H7 (cell line): ENCODE measurements around the gene EXOC4. TPM values are rescaled to one million over a fixed set of nuclear protein-coding genes. Genes with fewer than 3 reads are reported as not detected.

Experiments used
- DNase-seq: peaks from one replicate; pipeline ENCODE4 v3.0.0; 2012
- H3K27me3 ChIP-seq: 2 replicates; pipeline ENCODE4 v1.6.0; 2011; ENCODE audit warnings: mild to moderate bottlenecking, low read length; ENCODE audit not compliant: control insufficient read depth, insufficient read depth
- H3K36me3 ChIP-seq: replicated peaks from 2 replicates; pipeline ENCODE4 v1.5.1; 2011; ENCODE audit warnings: low read length; ENCODE audit not compliant: control insufficient read depth, insufficient read depth
- H3K4me3 ChIP-seq: 2 replicates; pipeline ENCODE4 v1.5.1; 2011; ENCODE audit warnings: low read depth, mild to moderate bottlenecking, control low read depth, low read length, moderate library complexity; ENCODE audit not compliant: insufficient read depth
- total RNA-seq: library from RNA; depleted of rRNA; stranded (reverse); fragments of >200 nt; shearing (Covaris generic); gene quantifications from 2 replicates; pipeline ENCODE4 v1.2.3, GENCODE V29; 2014

The EXOC4 gene
- total RNA-seq, 1 experiment from 2014 or later = 44.8 TPM

DNA sequence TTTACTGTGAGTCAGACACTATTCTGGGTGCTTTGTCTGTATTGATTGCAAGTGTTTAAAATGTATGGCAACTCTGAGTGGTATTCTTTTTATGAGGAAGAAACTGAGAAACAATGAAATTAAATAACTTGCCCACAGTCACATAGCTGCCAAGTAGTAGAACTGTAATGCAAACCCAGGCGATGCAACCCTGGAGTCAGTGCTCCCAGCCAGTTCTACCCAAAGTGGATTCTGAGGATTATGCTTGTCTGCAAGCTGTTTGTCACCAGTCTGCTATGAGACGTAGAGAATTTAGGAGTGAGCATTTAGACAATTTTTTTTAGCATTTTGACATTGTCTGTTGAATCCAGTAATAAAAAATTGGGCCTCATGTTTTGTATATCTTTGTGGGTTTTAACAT, 568.3 kb downstream of the EXOC4 start:
- Histone ChIP-seq H3K27me3 (no peaks in the 10 kb centered on the region), H3K4me3 (no peak overlapping the region), H3K36me3 (no peaks in the 10 kb centered on the region)
- no peak for DNase-seq

DNA sequence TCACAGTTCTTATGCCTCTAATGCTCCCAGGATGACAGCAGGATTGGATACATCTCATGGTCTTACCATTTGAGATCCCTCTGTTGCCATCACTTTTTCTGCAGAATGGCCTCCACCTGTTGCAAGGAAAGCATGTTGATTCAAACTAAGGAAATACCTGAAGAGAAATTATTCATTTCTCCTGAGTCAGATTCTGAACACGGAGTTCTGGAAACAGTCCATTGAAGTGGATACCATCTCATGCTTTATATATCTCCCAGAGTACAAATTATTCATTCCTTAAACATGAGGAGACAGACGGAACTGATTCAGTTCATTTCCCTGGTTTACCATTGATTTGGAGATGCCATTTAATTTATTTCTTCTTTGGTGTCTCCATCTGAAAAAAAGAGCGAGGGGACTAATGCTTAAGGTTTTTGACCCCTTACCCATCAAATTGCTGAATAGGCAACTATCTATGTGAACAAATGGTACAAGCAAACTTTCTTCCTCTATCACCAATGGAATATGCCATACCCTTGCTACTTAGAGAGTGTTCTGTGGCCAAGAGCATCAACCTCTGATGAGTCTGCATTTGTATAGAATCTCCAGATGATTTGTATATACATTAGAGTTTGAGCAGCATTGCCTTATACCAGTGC, 569.2 kb downstream of the EXOC4 start:
- DNase-seq = no peak
- Histone ChIP-seq H3K4me3 (no peak overlapping the region), H3K27me3 (no peaks in the 10 kb centered on the region), H3K36me3 (no peaks in the 10 kb centered on the region)

DNA sequence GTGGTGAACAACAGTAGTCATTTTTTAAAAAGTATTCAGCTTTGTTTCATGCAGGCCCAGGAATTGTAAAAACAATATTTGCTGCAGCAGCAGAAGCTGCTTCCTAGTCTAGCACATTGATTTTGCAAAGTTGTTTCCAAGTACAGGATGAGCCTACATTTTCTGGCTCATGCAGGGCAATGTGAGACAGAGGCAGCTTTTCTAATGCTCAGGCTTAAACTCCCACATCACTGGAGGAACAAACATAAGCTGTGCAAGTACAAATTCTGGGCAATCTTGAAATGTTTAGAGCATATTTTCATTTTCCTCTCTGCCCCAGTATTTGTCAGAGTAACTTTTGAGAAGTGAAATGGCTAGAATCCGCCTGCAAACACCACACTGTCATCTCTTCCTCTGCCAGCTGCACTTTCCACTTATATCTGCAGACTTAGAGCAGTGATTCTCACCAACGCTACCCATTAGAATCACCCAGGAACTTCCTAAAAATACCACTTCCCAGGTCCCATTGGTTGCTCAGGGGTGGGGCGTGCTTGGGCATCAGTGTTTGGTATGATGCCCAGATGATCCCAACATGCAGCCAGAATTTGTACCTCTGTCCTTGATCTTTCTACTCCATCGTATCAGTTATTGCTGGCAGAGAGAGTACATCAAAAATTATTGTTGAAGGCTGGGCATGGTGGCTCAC, 570.1 kb downstream of the EXOC4 start:
- Histone ChIP-seq H3K36me3 (no peaks in the 10 kb centered on the region), H3K4me3 (no peak overlapping the region), H3K27me3 (no peaks in the 10 kb centered on the region)
- DNase-seq = no peak

DNA sequence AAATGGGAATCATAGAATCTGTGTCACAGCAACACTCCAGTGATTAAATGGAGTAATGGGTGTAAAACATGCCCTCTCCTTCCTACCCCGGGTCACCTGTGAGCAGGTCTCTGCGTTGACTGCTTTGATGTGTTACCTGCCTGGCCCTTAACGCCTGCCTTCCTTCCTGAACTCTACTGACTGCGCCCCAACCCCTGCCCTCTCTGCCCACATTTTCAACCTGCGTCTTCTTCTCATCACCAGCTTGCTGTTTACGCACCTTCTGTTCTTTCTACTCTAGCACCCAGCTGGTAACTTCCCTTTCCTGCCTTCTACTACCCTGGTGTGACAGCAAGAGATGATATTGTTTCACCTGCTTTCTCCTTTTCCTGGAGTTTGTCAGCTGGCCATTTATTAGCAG, 571.3 kb downstream of the EXOC4 start:
- no peaks in the 10 kb centered on the region for H3K27me3 ChIP-seq
- H3K4me3 ChIP-seq = no peak overlapping the region
- H3K36me3 ChIP-seq = no peaks in the 10 kb centered on the region
- DNase-seq = no peak

DNA sequence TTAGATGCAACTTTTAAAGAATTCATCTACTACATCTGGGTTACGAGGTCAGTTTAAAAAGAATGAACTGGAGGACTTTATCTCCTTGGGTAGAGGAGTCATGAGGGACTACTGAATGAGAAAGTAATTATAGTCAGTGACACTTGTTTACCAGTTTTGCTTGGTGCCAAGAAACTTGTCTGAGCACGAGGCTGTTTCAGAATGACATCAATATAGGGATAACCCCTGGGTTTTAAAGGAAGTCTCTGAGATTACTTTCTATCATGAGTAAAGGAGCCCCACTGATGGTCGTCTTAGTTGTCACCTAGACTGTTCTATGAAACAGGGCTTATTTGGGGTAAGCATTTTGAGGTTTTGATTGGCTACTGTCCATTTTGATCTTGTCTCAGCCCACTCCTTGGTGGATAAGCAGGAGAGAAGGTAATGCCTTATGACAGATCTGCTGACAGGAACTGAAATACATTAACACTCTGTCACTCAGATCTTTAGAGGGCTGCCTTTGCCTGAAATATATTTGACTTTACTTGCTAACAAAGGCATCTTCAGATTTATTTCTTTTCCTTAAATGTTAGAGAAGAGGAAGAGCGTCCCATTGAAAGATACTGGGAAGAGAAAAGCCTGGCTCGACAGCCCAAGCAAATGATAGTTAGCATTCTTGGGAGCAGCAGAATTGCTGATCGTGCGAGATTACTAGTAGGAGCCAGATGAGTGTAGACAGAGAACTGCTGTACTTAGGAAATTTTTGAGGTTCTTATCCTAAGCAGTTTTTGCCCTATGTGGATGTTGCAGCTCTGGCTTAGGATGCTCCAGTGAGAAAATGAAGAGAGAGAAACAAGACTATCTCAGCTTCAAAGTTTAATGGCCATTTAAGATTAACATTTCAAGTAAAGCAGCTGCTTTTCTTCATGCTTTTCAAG, 575.1 kb downstream of the EXOC4 start:
- Histone ChIP-seq H3K4me3 (no peak overlapping the region), H3K27me3 (no peaks in the 10 kb centered on the region), H3K36me3 (no peaks in the 10 kb centered on the region)
- no peak for DNase-seq

DNA sequence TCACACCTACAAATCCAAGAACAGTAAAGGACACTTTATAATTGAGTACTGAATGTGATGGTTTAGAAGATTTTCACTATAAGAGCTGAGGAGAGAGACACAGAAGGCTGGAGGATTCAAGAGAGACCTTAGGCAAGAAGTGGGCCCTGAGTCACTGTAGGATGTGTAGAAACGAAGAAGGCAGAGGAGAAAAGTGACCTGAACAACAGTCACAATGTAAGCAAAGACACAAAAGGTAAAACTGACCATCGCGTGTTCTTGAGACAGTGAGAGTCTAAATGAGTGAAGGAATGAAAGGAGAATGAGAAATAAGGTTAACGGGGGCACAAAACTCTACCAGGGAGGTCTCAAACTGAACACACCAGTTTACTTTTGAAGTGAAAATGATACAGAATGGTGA, 576.0 kb downstream of the EXOC4 start:
- DNase-seq = no peak
- no peaks in the 10 kb centered on the region for H3K27me3 ChIP-seq
- H3K36me3 ChIP-seq = no peaks in the 10 kb centered on the region

DNA sequence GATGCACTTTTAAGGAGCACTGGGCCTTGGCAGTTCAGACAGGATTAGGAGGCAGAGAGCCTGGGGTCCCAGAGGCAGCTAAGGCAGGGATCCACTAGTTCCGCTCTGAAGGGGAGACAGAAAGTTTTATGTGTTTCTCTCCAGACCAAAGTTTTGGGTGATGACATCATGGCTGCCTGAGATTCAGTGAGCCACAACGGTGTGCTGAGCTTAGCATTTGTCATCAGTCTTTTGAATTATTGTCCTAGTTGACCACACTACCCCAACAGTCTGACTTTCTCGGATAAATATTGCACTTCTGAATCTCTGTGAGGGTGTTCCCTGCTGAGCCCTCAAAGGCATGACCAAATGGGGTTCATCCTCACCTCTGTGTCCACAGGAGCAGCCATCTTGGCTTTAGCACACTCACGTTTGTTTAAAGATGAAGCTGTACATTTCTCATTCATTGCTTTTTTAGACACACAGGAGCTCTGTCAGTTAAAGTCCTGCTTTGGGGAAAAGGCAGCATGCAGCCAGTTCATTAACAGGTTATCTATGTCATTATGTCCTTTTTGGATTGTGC, 576.5 kb downstream of the EXOC4 start:
- DNase-seq = no peak
- Histone ChIP-seq H3K36me3 (no peaks in the 10 kb centered on the region), H3K27me3 (no peaks in the 10 kb centered on the region), H3K4me3 (no peak overlapping the region)

More for the DNA sequence above, 576.0 kb downstream of the EXOC4 start:
- no peak overlapping the region for H3K4me3 ChIP-seq

DNA sequence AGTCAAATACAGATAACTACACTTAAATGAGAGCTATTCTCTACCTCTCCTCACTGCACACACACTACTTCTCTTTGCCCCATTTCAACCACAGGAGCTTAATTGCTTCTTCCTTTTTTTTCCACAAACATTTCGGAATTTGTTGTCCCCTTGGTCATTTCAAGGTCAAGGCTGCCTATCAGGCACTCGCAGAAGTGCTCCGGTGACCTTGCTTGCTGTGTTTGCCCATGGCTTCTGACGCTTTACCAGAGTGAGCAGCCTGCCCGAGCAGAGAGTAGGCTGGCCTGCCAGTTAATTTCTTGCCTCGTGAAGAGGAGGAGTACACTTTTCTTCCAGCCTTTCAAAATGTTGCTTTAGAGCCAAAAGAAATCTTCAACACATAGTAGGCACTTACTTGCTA, 577.2 kb downstream of the EXOC4 start:
- H3K4me3 ChIP-seq = no peak overlapping the region
- no peak for DNase-seq
- H3K36me3 ChIP-seq = no peaks in the 10 kb centered on the region
- H3K27me3 ChIP-seq = no peaks in the 10 kb centered on the region

DNA sequence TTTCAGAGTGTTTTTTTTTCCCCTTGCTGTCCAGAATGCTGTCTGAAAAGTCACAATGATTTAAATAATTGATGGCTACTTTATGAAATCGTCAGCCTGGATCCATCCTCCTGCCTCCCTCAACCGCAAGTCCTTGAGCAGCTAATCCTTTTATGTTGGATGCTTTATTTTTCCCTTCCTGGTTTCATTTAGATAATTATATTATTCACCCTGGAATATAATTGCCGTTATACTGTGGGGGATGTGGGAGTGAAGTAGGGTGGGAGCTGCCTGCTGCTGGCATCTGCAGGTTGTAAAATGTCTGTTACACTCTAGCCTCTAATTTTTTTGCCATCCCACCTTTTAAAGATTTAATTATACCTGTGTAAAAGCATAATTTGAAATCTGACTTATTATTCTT, 583.8 kb downstream of the EXOC4 start:
- no peak for DNase-seq
- H3K4me3 ChIP-seq = no peak overlapping the region

DNA sequence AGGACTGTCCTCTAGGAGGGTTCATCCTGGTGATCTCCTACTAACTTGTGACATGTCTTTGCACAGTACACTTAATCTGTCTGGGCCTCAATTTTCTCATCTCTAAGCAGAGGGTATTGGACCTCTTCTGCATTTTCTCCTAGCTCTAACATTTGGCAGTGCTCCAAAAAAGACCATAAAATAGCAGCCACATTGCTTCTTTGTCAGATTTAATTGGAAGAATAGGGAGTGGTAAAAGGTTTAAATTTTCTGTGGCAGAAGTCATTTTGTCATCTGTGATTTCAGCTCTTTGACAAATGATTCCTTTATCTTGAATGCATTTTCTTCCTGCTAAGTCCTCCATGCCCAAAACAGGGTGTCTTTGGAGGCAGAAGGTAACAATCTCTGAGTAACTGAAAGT, 584.3 kb downstream of the EXOC4 start:
- Histone ChIP-seq H3K4me3 (no peak overlapping the region), H3K27me3 (no peaks in the 10 kb centered on the region), H3K36me3 (no peaks in the 10 kb centered on the region)
- DNase-seq = no peak

More for the DNA sequence above, 583.8 kb downstream of the EXOC4 start:
- Histone ChIP-seq H3K36me3 (no peaks in the 10 kb centered on the region), H3K27me3 (no peaks in the 10 kb centered on the region)

DNA sequence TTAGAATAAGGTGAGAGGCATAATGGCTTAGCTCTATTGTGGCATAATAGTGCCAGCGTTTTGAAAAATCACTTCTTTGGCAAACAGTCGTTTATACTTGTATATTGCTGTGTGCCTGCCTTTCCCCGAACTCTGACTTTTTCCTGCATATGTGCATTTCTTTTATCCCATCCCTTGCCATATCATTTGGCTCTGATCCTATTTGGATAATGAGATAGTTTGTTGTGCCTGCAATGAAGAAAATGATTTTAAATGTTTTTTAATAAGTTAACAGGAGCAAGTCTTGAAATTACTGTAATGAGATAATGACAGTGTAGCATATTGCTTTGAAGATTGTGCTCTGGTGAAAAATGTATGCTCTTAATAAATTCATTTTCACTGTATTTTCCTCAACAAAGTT, 586.2 kb downstream of the EXOC4 start:
- Histone ChIP-seq H3K4me3 (no peak overlapping the region), H3K36me3 (no peaks in the 10 kb centered on the region), H3K27me3 (no peaks in the 10 kb centered on the region)
- DNase-seq = no peak

DNA sequence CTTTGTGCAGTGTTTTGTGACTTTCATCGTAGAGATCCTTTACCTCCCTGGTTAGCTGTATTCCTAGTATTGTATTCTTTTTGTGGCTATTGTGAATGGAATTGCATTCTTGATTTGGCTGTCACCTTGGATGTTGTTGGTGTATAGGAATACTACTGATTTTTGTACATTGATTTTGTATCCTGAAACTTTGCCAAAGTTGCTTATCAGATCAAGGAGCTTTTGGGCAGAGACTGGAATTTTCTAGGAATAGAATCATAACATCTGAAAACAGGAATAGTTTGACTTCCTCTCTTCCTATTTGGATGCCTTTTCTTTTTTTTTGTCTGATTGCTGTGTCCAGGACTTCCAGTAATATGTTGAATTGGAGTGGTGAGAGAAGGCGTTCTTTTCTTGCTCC, 590.5 kb downstream of the EXOC4 start:
- Histone ChIP-seq H3K36me3 (no peaks in the 10 kb centered on the region), H3K4me3 (no peak overlapping the region), H3K27me3 (no peaks in the 10 kb centered on the region)
- no peak for DNase-seq

DNA sequence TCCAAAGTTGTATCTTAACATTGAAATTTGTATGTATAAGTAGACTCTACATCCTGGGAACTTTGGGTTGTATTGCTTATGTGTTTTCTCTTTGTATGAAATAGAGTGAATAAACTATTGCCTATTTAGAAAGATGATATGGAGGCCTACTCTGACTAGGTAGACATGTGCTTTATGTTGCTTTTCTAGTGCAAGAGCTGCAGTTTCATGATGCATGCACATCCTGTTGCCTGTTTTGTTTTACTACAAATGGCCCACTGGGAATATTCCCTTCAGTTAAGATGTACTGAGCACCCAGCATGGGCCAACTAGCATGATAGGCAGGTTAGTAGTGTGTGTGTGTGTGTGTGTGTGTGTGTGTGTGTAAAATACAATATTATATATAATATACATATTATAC, 592.1 kb downstream of the EXOC4 start:
- no peaks in the 10 kb centered on the region for H3K27me3 ChIP-seq
- no peak overlapping the region for H3K4me3 ChIP-seq
- H3K36me3 ChIP-seq = no peaks in the 10 kb centered on the region
- DNase-seq = no peak

DNA sequence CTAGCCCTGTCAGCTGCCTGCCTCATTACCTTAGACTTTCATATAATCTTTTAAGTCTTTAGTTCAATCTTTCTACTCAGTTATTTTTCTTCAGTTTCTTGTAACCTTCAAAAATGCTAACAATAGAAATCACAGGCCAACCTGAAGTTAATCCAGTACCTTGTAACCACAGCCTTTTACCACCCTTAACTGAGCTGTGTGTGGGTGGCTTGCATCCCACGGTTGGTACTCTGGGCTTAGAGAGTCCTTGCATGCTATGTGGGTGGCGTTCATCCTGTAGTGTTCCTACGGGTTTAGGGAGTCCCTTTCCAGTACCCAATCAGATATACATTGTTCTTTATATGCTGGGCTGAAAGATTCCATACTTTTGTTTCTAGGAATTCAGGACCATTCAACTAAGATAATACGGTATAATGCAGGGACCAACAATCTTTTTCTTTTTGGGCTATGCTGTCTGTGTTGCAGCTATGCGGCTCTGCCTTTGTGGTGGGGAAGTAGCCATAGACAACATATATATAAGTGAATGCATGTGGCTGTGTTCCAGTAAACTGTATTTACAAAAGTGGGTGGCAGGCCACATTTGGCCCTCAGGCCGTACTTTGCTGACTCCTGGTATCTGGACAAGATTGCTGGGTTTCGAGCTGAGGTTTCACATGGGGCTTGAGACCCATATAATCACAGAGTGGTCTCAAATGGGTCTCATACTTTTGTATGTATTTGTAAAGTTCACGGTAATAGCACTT, 593.5 kb downstream of the EXOC4 start:
- Histone ChIP-seq H3K27me3 (no peaks in the 10 kb centered on the region), H3K4me3 (no peak overlapping the region), H3K36me3 (no peaks in the 10 kb centered on the region)
- no peak for DNase-seq
